Measurements from ENCODE around the gene RPL12. TPM values are rescaled to one million over a fixed set of nuclear protein-coding genes. Genes with fewer than 3 reads are reported as not detected.

RPL12 gene
- polyA plus RNA-seq, 2 of the 4 experiments (the other 2 are of a cell fraction) = 2,198 to 2,384 TPM

DNA sequence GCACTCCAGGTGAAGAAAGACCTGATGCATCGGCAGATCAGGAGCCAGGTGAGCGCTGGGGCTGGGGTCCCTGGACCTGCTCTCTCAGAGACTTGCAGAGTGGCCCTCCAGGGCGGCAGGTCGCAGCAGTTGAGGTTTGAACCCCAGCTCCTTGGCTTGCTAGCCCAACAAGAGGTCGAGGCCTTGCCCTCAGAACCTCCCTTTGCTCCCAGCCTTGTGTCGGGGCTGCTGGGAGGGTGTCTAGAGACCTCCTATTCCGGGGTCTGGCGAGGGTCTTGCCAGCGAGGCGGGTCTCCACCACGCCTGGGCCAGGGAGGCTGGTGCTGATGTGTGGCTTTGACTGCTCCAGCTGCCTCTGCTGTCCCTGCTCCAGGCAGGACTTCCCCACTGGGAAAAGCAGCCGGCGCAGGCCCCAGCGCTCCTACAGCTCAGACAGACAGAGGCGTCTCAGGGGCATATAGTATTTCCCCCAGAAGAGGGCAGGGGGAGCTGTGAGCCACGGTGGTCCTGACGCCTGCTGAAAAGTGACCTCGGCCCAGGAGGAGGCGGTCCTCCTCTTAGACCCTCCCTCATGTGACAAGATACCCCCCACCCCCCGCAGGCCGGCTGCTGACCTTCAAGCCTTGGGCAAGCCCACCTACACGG, 38.4 kb upstream of the RPL12 start:
- no peak overlapping the region for H3K4me3 ChIP-seq
- no peak overlapping the region for H3K4me2 ChIP-seq
- CTCF ChIA-PET = interaction anchor here (0.6 to 36.3 kb wide), 9 partner anchors 10 to 431 kb away, joined by 3 to 821 read pairs (median 4); no protein-coding TSS in a partner anchor
- TF ChIP-seq TP53 (CRISPR knock-in tag; IDR thresholded peaks at IDR 0.05) = no peak
- no peak for TF ChIP-seq ZFP36 (IDR thresholded peaks at IDR 0.05; ENCODE audit: borderline replicate concordance, partially characterized antibody)
- no peak for TF ChIP-seq FOSL2 (IDR thresholded peaks at IDR 0.05)
- no peak for TF ChIP-seq FOSL2 (CRISPR knock-in tag; IDR thresholded peaks at IDR 0.05)
- TF ChIP-seq, protein P1, sequence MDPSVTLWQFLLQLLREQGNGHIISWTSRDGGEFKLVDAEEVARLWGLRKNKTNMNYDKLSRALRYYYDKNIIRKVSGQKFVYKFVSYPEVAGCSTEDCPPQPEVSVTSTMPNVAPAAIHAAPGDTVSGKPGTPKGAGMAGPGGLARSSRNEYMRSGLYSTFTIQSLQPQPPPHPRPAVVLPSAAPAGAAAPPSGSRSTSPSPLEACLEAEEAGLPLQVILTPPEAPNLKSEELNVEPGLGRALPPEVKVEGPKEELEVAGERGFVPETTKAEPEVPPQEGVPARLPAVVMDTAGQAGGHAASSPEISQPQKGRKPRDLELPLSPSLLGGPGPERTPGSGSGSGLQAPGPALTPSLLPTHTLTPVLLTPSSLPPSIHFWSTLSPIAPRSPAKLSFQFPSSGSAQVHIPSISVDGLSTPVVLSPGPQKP (IDR thresholded peaks at IDR 0.05; ENCODE audit: low read depth, low read length) = no peak
- no peak for TF ChIP-seq HMGXB4 (CRISPR knock-in tag; IDR thresholded peaks at IDR 0.05; ENCODE audit: borderline replicate concordance)
- no peak for TF ChIP-seq HEYL (CRISPR knock-in tag; IDR thresholded peaks at IDR 0.05)
- TF ChIP-seq CHD4 (IDR thresholded peaks at IDR 0.05; ENCODE audit: borderline replicate concordance) = no peak
- TF ChIP-seq FOSB (CRISPR knock-in tag; IDR thresholded peaks at IDR 0.05) = no peak
- TF ChIP-seq, protein P2, sequence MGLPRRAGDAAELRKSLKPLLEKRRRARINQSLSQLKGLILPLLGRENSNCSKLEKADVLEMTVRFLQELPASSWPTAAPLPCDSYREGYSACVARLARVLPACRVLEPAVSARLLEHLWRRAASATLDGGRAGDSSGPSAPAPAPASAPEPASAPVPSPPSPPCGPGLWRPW (IDR thresholded peaks at IDR 0.05) = no peak
- FAIRE-seq = no peak
- H3K4me1 ChIP-seq = no peaks in the 10 kb centered on the region
- DNase-seq (ENCODE audit: low read depth in 1 of 2, low spot score in 1 of 2) = no peak
- no peaks in the 10 kb centered on the region for H3K9me3 ChIP-seq
- WGBS (ENCODE audit: missing lambda C conversion rate) = 85% methylated on average over 16 of the region's 22 CpGs
- H3K27ac ChIP-seq = no peak overlapping the region
- POLR2A ChIA-PET = no interaction called here
- ATAC-seq = peak in 1 of 2 experiments; percentile 60; a peak in 3 of 6 replicates

DNA sequence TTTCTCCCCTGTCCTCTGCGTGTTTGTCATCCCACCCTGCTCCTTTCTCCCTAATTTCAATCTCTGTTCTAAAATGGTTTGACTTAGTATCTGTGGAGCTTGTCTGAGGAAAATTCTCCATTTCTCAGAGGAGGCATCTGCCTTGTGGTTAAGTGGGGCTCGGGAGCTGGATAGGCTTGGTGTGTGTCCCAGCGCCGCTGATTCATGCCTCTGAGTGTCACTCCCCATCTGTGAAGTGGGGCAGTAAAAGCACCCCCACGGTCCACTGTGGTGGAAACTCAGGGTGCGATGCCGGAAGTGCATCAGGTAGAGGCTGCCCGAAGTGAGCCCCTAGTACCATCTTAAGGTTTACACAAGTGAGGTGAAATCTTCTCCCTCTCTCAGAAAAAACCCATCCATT, 37.7 kb upstream of the RPL12 start:
- no peak overlapping the region for H3K27ac ChIP-seq
- no peak overlapping the region for H3K4me3 ChIP-seq
- WGBS (ENCODE audit: missing lambda C conversion rate) = 85% methylated on average over 8 of the region's 8 CpGs
- ATAC-seq (no peak), DNase-seq (ENCODE audit: low read depth in 1 of 2, low spot score in 1 of 2) (no peak), FAIRE-seq (no peak)
- no peaks in the 10 kb centered on the region for H3K9me3 ChIP-seq
- no peaks in the 10 kb centered on the region for H3K4me1 ChIP-seq
- no peak overlapping the region for H3K4me2 ChIP-seq
- TF ChIP-seq EP300 (IDR thresholded peaks at IDR 0.05) = no peak
- no peak for TF ChIP-seq EHF (CRISPR knock-in tag; IDR thresholded peaks at IDR 0.05)
- no peak for TF ChIP-seq PBX3 (IDR thresholded peaks at IDR 0.05)
- no peak for TF ChIP-seq MAZ (IDR thresholded peaks at IDR 0.05; ENCODE audit: borderline replicate concordance, low read depth, low read length)
- no peak for TF ChIP-seq HOXA7 (CRISPR knock-in tag; IDR thresholded peaks at IDR 0.05)
- TF ChIP-seq, protein P3, sequence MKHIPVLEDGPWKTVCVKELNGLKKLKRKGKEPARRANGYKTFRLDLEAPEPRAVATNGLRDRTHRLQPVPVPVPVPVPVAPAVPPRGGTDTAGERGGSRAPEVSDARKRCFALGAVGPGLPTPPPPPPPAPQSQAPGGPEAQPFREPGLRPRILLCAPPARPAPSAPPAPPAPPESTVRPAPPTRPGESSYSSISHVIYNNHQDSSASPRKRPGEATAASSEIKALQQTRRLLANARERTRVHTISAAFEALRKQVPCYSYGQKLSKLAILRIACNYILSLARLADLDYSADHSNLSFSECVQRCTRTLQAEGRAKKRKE (CRISPR knock-in tag; IDR thresholded peaks at IDR 0.05; ENCODE audit: low read depth) = no peak
- TF ChIP-seq RARB (CRISPR knock-in tag; IDR thresholded peaks at IDR 0.05) = no peak
- TF ChIP-seq KDM1A (IDR thresholded peaks at IDR 0.05; ENCODE audit: low read depth) = no peak
- TF ChIP-seq, protein P4, sequence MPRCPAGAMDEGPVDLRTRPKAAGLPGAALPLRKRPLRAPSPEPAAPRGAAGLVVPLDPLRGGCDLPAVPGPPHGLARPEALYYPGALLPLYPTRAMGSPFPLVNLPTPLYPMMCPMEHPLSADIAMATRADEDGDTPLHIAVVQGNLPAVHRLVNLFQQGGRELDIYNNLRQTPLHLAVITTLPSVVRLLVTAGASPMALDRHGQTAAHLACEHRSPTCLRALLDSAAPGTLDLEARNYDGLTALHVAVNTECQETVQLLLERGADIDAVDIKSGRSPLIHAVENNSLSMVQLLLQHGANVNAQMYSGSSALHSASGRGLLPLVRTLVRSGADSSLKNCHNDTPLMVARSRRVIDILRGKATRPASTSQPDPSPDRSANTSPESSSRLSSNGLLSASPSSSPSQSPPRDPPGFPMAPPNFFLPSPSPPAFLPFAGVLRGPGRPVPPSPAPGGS (IDR thresholded peaks at IDR 0.05) = no peak
- no peak for TF ChIP-seq BHLHE40 (IDR thresholded peaks at IDR 0.05; ENCODE audit: low read depth, low read length)
- no peak for TF ChIP-seq SMC3 (IDR thresholded peaks at IDR 0.05)
- no peak for TF ChIP-seq HOXB5 (CRISPR knock-in tag; IDR thresholded peaks at IDR 0.05)
- TF ChIP-seq HDAC2 (IDR thresholded peaks at IDR 0.05) = no peak
- no peak for TF ChIP-seq ZC3H11A (IDR thresholded peaks at IDR 0.05)
- ChIA-PET CTCF (interaction anchor here (0.6 to 36.3 kb wide), 6 partner anchors 9 to 432 kb away, joined by 3 to 821 read pairs (median 10); no protein-coding TSS in a partner anchor), POLR2A (no interaction called here)

Data from A549 (cell line).